ENCODE results near the gene ERCC4.

The ERCC4 gene

DNA sequence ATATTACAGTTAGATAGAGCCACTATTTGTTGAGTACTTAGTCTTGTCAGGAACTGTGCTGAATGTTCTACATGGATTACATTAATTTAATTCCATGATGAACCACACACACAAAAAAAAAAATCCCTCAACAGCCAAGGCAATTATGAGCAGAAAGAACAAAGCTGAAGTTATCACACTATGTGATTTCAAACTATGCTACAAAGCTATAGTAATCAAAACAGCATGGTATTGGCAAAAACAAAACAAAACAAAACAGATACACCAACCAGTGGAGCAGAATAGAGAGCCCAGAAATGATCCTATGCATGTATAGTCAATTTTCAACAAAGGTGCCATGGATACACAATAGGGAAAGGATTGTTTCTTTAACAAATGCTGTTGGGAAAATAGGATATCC is 8.1 kb upstream of the ERCC4 start:
- no peak for FAIRE-seq

DNA sequence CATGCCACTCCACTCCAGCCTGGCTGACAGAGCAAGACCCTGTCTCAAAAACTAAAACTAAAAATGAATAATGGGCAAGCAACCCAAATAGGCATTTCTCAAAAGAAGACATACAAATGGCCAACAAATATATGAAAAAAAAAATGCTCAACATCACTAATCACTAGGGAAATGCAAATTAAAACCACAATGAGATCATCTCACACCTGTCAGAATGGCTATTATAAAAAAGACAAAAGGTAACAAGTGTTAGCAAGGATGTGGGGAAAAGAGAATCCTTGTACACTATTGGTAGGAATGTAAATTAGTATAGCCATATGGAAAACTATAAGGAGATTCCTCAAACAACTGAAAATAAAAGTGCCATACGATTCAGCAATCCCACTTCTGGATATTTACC is 7.1 kb upstream of the ERCC4 start:
- FAIRE-seq: no peak

DNA sequence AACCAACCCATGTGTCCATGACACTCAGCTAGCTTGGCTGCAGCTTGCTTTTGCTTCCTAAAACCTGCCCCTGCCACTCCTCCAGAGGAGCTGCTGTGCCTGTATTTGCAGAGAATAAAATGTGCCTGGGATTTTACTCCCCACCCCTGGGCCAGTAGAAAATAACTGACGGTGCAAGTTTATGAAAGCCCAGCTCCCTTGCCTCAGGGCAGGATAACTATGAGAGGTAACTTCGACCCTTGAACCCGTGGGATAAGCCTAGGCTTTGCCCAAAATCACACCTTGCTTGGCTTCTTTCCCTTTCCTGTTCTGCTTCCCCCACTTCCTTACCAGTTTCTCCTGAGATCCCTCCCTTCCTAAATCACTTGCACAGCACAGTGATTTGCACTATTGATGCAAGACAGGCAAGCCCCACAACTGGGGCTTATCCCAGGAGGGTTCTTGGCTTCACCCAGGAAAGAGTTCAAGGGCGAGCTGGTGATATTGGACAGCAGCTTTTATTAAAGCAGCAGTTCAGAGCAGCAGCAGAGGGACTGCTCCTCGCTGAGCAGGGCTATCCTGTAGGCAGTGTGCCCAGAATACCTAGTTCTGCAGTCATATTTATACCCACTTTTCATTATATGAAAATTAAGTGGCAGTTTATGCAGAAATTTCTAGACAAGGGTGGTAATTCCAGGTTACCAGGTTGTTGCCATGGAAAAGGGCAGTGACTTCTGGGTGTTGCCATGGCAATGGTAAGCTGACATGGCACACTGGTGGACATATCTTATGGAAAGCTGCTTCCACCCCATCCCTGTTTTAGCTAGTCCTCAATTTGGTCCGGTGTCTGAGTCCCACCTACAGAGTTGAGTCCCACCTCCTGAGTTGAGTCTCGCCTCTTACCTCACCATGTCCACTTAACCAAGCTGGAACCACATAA is 6.3 kb upstream of the ERCC4 start:
- FAIRE-seq: no peak

DNA sequence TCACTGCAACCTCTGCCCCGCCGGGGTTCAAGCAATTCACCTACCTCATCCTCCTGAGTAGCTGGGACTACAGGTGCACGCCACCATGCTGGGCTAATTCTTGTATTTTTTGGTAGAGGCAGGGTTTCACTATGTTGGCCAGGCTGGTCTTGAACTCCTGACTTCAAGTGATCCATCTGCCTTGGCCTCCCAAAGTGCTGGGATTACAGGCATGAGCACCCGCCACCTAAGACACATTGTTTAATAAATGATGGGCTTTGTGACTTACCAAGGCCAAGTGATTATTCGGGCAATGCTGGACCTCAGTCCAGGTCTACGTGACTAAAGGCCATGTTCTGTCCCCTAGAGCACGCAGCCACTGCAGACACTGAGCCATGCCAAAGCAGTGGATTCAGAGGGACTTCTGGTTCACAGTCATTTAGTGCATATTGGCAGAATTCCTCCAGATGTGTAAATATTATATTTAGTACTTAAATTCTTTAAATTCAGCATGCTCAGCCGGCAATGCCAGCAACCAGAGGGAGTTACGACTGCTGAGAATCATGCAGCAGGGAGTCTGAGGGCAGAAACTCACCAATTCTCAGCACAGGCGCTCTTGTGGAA is 4.8 kb upstream of the ERCC4 start:
- FAIRE-seq: no peak

DNA sequence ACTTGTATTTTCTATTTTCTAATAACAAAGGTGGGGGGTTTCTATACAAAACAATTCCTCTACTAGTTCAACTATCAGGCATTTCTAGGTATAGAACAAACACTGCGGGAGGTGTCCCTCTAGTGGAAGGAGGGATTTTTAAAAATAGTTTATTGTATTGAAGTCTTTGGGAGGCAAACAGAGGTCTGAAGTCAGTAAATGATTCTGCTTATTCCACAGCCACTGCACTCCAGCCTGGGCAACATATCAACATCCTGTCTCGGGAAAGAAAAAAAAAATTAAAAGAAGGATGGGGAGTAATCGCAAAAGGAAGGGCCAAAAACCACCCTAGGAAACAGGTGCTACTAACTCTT is 648 bp upstream of the ERCC4 start:
- FAIRE-seq: no peak

DNA sequence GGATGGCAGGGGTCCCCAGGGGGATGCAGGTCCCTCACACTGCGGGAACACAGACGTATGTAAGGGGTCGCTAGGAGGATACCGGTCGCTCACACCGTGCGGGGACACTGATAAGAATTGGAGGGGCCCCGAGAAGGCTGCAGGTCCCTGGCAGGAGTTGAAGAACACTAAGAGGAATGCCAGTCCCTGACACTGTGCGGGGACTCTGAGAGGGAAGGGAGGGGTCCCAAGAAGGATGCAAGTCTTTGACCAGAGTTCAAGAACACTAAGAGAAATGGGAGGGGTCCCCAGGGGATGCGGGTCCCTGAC is 510 bp downstream of the ERCC4 start:
- FAIRE-seq: no peak

DNA sequence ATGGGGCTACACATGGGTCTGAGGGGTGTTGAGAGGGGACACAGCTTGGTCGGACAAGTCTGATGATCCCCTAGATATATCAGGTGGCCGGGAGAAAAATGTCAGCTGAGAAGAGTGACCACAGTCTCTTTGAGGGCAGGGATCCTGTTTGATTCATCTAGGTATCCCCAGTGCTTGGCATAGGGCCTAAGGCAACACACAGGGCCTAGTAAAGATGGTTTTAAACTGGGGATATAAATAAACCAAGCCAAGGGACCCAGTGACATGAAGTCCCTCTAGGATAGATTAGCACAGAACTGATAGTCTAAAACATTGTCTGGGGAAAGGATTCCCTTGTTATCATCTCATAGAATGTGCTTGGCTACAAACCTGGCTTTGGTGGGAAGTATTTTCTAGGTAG is 1.4 kb downstream of the ERCC4 start:
- no peak for FAIRE-seq

DNA sequence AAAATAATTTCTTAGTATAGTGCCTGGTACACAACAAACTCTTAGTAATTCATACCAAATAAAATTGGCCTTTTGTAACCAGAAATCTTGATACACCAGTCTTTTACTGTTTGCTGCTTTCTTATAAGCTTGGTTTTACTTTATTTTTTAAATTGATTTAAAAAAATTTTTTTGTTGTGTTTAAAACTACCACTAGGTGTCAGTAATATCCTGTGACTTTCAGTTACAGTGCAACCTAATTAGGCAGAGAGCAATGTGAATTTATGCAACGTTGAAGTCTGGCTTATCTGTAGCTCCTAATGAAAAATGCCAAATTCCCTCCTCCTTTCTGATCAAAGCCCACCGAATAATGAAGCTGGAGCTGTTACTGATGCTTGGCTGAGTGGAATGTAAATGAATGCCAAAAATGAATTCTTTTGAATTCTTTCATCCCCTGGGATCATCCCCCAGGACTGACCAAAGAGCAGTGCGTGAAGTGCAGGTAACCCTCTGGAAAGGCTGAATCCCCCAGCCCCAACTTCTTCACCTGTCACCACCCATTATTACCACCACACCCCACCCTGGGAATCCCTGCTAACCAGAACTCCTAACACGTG is 3.8 kb downstream of the ERCC4 start:
- FAIRE-seq: peak; percentile 82

DNA sequence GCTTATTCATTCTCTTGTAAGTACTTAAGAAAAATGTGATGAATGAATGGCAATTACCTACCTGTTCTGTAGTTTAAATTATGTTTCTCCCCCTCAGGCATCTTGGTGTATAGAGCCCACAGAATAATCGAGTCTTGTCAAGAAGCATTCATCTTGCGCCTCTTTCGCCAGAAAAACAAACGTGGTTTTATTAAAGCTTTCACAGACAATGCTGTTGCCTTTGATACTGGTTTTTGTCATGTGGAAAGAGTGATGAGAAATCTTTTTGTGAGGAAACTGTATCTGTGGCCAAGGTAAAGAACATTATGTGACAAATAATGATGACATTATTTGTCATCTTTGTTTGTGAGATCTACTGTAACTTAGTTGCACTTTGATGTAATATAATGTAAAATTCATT is 6.5 kb downstream of the ERCC4 start:
- no peak for FAIRE-seq

DNA sequence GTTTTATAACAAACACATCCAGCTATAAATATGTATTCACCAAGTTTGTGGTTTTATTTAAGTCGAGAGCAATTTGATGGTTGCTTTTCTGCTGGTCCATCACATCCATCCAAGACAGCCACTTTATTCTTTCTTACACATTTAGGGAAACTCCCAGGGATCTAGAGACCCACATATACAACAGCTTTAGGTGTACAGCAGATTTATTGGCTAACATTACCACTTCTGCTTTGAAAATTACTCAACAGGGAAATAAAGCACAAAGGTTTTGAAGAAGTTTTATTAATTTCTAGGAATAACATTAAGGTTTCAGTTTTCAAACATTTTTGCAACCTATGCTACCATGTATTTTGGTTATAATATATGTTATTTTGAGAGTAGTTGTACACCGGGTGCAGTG is 6.9 kb downstream of the ERCC4 start:
- FAIRE-seq: no peak

DNA sequence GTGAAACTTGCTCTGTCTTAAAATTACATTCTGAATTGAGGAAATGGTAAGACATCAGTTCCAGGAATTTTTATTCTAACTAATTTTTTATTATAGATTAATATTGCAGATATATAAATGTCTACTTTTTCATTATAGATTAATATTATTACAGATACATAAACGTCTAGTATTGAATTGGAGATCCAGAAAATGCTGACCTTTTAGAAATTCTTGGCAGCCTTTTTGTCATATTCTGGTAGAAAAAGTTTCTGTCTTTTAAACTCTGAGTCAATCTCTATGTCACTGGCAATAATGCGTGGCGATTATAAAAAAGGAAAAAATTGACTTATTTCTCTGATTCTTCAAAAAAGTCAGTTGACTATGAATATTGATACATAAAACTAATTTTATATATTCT is 8.7 kb downstream of the ERCC4 start:
- no peak for FAIRE-seq

DNA sequence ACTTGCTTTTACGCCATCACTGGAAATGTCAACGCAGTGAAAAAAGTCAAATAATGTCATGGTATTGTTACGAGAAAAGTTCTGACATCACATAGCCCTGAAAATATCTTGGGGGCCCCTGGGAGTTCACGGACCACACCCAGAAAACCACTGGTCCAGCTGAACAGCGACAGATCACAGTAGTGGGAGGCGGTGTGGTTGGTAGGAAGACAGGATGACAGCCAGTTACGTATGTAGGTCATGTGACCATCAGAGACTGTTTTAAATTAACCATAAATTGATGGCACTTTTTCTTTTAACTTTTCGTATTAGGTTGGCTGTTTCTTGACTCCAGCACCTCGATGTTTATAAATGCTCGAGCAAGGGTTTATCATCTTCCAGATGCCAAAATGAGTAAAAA is 11.9 kb downstream of the ERCC4 start:
- FAIRE-seq: no peak

DNA sequence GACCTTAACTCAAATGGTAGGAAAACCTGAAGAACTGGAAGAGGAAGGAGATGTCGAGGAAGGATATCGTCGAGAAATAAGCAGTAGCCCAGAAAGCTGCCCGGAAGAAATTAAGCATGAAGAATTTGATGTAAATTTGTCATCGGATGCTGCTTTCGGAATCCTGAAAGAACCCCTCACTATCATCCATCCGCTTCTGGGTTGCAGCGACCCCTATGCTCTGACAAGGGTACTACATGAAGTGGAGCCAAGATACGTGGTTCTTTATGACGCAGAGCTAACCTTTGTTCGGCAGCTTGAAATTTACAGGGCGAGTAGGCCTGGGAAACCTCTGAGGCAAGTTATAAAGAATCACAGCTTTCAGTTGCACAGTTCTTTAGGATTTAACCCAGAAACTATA is 15.5 kb downstream of the ERCC4 start:
- no peak for FAIRE-seq

DNA sequence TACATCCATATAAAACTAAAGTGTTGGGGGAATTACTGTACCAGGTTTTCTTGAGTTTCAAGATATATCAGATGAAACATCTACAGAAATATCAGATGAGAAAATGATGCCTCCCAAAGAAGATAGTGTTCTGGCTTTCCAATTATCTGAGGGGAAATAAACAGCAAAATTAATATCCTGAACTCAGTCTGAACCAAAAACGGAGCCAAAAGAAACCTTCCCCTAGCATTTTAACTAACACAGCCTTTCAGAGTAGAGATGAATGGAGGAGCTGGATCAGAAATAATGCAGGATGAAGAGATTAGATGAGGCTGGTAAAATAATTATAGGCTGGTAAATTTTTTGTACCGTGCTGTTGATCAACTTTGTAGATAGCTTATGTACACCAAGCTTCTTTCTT is 16.2 kb downstream of the ERCC4 start:
- FAIRE-seq: no peak

DNA sequence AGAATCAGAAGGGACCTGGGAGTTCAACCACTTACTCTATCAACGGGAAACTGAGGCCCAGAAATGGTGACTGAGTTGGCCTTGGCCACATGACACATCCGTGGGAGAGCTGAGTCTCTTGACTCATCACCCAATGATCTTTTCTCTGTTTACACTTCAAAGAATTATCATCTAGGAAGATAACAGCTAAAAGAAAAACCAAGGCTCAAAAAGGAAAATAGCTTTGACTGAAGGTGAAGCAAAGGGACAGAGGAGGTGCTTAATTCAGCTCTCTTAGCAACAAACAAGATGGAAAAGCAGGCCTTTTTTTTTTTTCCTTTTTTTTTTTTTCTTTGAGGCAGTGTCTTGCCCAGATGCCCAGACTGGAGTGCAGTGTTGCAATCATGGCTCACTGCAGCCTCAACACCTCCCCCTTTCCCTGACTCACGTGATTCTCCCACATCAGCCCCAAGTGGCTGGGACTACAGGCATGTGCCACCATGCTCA is 16.7 kb downstream of the ERCC4 start:
- no peak for FAIRE-seq

DNA sequence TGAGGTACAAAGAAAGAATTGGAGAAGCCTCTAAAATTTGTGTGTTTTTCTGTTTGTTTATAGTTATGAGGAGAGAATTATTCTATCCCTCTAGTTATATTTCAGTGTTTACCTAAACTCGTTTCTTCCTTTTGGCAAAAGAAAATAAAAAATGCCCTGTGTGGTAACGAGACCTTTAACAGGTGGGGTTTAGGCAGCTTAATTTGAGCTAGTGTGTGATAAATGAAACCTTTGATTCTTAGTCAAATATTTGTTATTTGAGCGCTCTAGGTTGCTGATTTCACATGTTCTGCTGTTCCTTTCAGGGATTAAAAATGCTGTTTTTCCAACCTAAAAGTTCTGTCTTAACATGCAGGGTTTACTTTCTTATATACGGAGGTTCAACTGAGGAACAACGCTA is 17.5 kb downstream of the ERCC4 start:
- no peak for FAIRE-seq

DNA sequence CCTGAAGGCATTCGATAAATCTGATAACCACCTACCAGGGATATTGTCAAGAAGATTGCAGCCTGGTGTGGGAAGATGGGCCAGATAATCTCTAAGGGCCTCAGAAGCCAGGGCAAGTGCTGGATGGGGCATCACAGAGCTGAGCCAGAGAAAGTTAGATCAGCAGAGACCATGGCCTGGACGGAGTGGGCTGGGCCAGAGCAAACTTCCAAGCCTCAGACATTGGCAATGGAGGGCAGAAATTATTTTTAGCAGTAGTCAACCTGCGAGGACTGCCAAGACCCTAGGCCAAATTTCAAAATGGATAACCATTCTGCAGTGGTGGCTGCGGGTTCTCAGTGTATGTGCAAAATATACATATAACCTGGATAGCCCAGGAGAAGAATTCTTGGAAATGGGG is 18.5 kb downstream of the ERCC4 start:
- FAIRE-seq: no peak

DNA sequence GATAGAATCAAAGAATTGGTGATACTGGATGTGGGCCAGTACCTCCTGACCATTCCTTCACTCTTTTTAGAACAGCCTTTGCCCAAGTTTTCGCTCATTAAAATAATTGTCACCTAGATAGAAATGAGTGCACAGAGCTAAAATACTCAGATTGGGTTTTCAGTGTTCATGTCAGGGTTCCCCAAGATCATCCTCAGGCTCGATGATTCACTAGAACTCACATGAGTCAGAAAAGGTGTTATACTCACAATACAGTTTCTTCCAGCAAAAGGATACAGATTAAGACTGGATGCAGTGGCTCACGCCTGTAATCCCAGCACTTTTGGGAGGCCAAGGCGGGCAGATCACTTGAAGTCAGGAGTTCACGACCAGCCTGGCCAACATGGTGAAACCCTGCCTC is 19.9 kb downstream of the ERCC4 start:
- no peak for FAIRE-seq

DNA sequence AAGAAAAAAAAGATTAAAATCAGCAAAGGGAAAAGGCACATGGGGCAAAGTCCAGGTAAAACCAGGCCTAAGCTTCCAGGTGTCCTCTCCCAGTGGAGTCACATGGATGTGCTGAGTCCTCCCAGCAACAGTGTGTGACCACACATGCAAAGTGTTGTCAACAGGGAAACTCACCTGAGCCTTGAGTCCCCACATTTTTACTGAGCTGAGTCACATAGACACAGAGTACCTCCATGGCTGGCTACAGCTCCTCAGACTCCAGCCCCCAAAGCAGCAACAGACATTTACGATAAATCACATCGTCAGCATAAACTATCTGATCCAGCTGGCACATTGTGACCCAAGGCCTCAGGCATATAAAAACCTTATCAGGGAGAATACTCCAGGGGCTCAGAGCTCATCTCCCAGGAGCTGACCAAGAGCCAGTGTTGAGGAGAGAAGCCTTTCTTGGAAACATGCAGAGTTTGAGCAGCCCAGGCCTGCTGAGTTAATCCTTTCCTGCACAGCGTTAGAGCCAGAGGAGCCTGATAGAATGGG is 20.5 kb downstream of the ERCC4 start:
- FAIRE-seq: no peak

DNA sequence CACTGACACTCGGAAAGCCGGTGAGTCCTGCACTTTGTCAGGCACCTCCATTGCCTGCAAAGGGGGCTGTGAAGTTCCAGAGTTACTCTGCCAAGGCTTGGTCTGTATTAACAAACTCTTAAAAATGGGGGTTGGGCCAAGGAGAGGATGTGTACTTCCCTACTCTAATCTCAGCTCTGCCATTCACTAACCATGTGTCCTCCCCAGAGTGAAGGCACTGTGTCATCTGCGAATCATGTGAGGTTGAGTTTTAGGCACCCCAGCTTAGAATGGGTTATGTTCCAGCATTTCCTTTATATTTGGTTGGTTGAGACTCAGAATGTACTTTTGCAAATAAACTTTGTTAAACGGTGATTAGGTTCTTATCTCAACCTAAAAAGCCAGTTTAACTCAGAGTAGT is 24.9 kb downstream of the ERCC4 start:
- FAIRE-seq: no peak

DNA sequence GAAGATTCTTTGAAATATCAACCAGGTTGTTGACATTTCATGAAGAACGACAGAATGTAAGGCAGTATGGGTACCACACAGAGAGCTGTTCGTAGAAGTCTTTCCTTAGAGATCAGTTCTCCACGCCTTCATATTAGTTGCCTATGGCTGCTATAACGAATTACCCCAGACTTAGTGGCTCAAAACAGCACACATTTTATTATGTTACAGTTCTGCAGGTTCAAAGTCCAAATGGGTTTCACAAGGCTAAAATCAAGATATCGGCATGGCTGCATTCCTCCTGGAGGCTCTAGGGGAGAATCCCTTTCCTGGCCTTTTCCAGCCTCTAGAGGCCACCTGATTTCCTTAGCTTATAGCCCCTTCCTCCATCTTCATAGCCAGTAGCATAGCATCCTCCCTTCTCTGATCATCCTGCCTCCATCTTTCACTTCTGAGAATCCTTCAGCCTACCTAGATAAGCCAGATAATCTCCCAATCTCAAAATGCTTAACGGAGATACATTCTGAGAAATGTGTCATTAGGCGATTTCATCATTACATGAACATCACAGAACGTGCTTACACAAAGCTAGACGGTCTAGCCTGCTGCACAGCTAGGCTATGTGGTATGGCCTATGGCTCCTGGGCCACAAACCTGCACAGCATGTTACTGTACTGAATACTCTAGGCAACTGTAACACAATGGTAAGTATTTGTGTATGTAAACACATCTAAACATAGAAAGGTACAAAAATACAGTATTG is 26.0 kb downstream of the ERCC4 start:
- no peak for FAIRE-seq

DNA sequence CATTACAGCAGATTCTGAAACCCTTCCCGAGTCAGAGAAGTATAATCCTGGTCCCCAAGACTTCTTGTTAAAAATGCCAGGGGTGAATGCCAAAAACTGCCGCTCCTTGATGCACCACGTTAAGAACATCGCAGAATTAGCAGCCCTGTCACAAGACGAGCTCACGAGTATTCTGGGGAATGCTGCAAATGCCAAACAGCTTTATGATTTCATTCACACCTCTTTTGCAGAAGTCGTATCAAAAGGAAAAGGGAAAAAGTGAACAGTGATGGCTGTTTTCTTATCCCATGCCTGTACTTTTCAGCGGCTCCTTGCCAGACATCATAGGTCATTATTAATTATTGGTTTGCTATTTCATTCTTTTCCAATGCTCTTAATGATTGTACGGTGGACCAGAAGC is 28.1 kb downstream of the ERCC4 start:
- FAIRE-seq: no peak

DNA sequence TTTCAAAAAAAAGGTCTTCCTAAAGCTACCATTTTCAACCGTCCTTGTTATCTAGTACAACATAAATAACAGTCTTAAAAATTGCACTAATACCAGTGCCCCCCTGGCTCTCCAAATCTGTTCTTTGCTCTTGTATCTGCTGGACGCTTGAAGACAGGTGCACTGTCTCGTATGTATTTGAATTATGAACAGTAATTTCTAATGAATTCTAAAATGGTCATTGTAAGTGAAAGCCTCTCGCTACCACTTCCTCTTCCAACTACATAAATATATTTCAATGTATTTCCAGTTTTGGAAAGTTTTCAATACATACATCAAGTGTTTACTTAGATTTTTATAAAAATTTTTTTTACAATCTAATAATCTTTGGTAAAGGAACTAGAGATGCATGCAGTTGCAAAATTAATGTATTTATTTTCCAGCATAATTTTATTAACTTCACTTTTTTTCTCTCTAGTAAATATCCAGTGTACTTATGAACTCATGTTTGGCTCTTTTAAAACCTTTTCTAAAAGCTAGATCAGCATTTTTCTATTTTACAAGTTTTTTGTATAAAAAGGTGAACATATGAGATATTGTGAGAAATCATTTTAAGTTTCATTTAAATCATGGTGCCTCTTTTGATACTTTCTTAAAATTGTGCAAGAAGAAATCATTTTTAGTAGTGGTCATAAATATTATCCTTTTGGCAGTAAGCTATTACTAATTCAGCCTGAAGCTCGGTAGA is 31.0 kb downstream of the ERCC4 start:
- FAIRE-seq: no peak

Measured in colon (tissue), 2 donors.